HCT116 (cell line): ENCODE measurements around the gene MUCL1. TPM values are rescaled to one million over a fixed set of nuclear protein-coding genes. Genes with fewer than 3 reads are reported as not detected.

ENCODE experiments used
- ATAC-seq: fragments of 200-7000 bp; cut with Tn5 transposase; 2 replicates; pipeline ENCODE4 v1.9.1; 2020; ENCODE audit warnings: mild to moderate bottlenecking, moderate library complexity
- BruUV-seq: library from RNA; stranded (reverse); fragments of 400-500 nt; replicated peaks from 2 replicates; lab custom pipeline; 2021; lab: Mats Ljungman, UMichigan
- CTCF ChIA-PET: fragments of 300-600 bp; sonication (Branson Sonifier 250); formaldehyde crosslinking; loops from one replicate; lab custom pipeline; 2021; ENCODE audit warnings: antibody characterized with exemption; lab: Charles Lee
- POLR2A ChIA-PET: fragments of 300-600, 350-600 bp; sonication (Branson Sonifier 250); formaldehyde crosslinking; loops from one replicate; lab custom pipeline; 2021; ENCODE audit warnings: antibody characterized with exemption; lab: Charles Lee
- RAD21 ChIA-PET, 2 experiments: fragments of 300-600 bp; sonication (Branson Sonifier 250); formaldehyde crosslinking; loops; one replicate each; lab custom pipeline; 2023; ENCODE audit warnings: low total read pairs in 2 of 2; ENCODE audit not compliant: uncharacterized antibody in 2 of 2, unreplicated experiment in 2 of 2, low non-redundant PET in 1 of 2; lab: Charles Lee
- DNase-seq: peaks from one replicate; pipeline ENCODE4 v3.0.0-alpha.2; 2010; ENCODE audit warnings: low read depth, low spot score
- H2AFZ ChIP-seq: fragments of 200-600 bp; shearing (Covaris generic), sonication (generic); 2 replicates; pipeline ENCODE4 v1.6.1; 2017; ENCODE audit warnings: low read depth, mixed run types, mixed read lengths, antibody characterized with exemption, low read length; ENCODE audit not compliant: poor library complexity, severe bottlenecking
- H3K27ac ChIP-seq: 2 replicates; pipeline ENCODE4 v1.5.1; 2012; ENCODE audit warnings: low read depth, low read length
- H3K27me3 ChIP-seq: fragments of 200-600 bp; sonication (generic); 2 replicates; pipeline ENCODE4 v1.6.1; 2016; ENCODE audit warnings: mixed run types, low read length, mixed read lengths; ENCODE audit not compliant: insufficient read depth
- H3K36me3 ChIP-seq, 2 experiments: fragments of 200-500 bp in 1 of 2; fragments of 200-600 bp in 1 of 2; sonication (Bioruptor generic) in 1 of 2; sonication (generic) in 1 of 2; 2 replicates each; pipeline versions ENCODE4 v1.5.1 to v1.6.1; 2014 to 2016; ENCODE audit warnings: low read length in 2 of 2, inconsistent platforms in 1 of 2, mixed read lengths in 1 of 2, mixed run types in 1 of 2; ENCODE audit not compliant: insufficient read depth in 2 of 2, control insufficient read depth in 1 of 2
- H3K4me1 ChIP-seq, 2 experiments: fragments of 200-600 bp in 1 of 2; sonication (generic) in 1 of 2; 2 replicates each; pipeline versions ENCODE4 v1.5.1 to v1.6.1; 2012 to 2017; ENCODE audit warnings: low read length in 2 of 2, inconsistent platforms in 1 of 2, mild to moderate bottlenecking in 1 of 2, mixed read lengths in 1 of 2, mixed run types in 1 of 2, moderate library complexity in 1 of 2; ENCODE audit not compliant: insufficient read depth in 2 of 2, control insufficient read depth in 1 of 2
- H3K4me2 ChIP-seq: fragments of 200-600 bp; sonication (generic); 2 replicates; pipeline ENCODE4 v1.6.1; 2017; ENCODE audit warnings: mixed run types, low read length, mixed read lengths
- H3K4me3 ChIP-seq, 2 experiments: fragments of 200-600 bp in 1 of 2; sonication (generic) in 1 of 2; replicated peaks in 1 of 2; 2 replicates each; pipeline ENCODE4 v1.5.1; 2011 to 2016; ENCODE audit warnings: low read length in 2 of 2, control low read depth in 1 of 2, low read depth in 1 of 2, mild to moderate bottlenecking in 1 of 2, mixed read lengths in 1 of 2, mixed run types in 1 of 2
- H3K79me2 ChIP-seq: fragments of 200-600 bp; sonication (generic); 2 replicates; pipeline ENCODE4 v1.6.1; 2017; ENCODE audit warnings: mild to moderate bottlenecking, mixed run types, low read length, moderate library complexity, mixed read lengths; ENCODE audit not compliant: insufficient read depth
- H3K9ac ChIP-seq: fragments of 200-600 bp; sonication (generic); 2 replicates; pipeline ENCODE4 v1.6.1; 2016; ENCODE audit warnings: low read length, mixed read lengths
- H3K9me2 ChIP-seq: fragments of 200-600 bp; sonication (generic), shearing (Covaris generic); 2 replicates; pipeline ENCODE4 v1.6.1; 2017; ENCODE audit warnings: mixed run types, mild to moderate bottlenecking, moderate library complexity; ENCODE audit not compliant: insufficient read depth
- H3K9me3 ChIP-seq, 2 experiments: fragments of 200-500 bp in 1 of 2; fragments of 200-600 bp in 1 of 2; sonication (Bioruptor generic) in 1 of 2; sonication (generic) in 1 of 2; 2 replicates each; pipeline ENCODE4 v1.6.1; 2014 to 2017; ENCODE audit warnings: low read length in 2 of 2, mixed read lengths in 2 of 2, inconsistent platforms in 1 of 2, low read depth in 1 of 2, mild to moderate bottlenecking in 1 of 2, mixed run types in 1 of 2, moderate library complexity in 1 of 2; ENCODE audit not compliant: control insufficient read depth in 1 of 2, insufficient read depth in 1 of 2
- H4K20me1 ChIP-seq: fragments of 200-600 bp; sonication (generic), shearing (Covaris generic); 2 replicates; pipeline ENCODE4 v1.6.1; 2017; ENCODE audit warnings: mixed run types, mild to moderate bottlenecking, moderate library complexity; ENCODE audit not compliant: insufficient read depth
- ATF3 ChIP-seq: IDR thresholded peaks from 2 replicates; pipeline ENCODE4 v1.6.1; 2012
- CBX3 ChIP-seq: IDR thresholded peaks from 2 replicates; pipeline ENCODE4 v1.6.1; 2012; ENCODE audit warnings: low read depth
- CEBPB ChIP-seq: IDR thresholded peaks from 2 replicates; pipeline ENCODE4 v1.6.1; 2012; ENCODE audit warnings: low read depth
- CTCF ChIP-seq, 3 experiments: fragments of 200-600 bp in 1 of 3; sonication (generic) in 1 of 3; IDR thresholded peaks in 2 of 3; conservative IDR thresholded peaks in 1 of 3; 2 replicates each; pipeline ENCODE4 v1.5.1; 2012 to 2017; ENCODE audit warnings: low read depth in 2 of 3, low read length in 2 of 3, antibody characterized with exemption in 1 of 3, borderline replicate concordance in 1 of 3, control low read depth in 1 of 3, mild to moderate bottlenecking in 1 of 3, mixed read lengths in 1 of 3, mixed run types in 1 of 3, moderate library complexity in 1 of 3; ENCODE audit not compliant: insufficient read depth in 1 of 3
- ELF1 ChIP-seq: IDR thresholded peaks from 2 replicates; pipeline ENCODE4 v1.6.1; 2012; ENCODE audit warnings: low read depth, borderline replicate concordance
- FOSL1 ChIP-seq: IDR thresholded peaks from 2 replicates; pipeline ENCODE4 v1.6.1; 2012; ENCODE audit warnings: low read depth
- JUND ChIP-seq: IDR thresholded peaks from 2 replicates; pipeline ENCODE4 v1.6.1; 2012
- POLR2A ChIP-seq: IDR thresholded peaks from 2 replicates; pipeline ENCODE4 v1.7.0; 2011; ENCODE audit warnings: borderline replicate concordance; ENCODE audit not compliant: insufficient read depth, insufficient read length; ENCODE audit errors: extremely low read depth
- POLR2AphosphoS5 ChIP-seq: IDR thresholded peaks from 2 replicates; pipeline ENCODE4 v1.6.1; 2011; ENCODE audit warnings: mild to moderate bottlenecking, low read depth, low read length, moderate library complexity
- RAD21 ChIP-seq: IDR thresholded peaks from 2 replicates; pipeline ENCODE4 v1.6.1; 2012; ENCODE audit warnings: low read depth, mild to moderate bottlenecking
- SIN3A ChIP-seq: IDR thresholded peaks from 2 replicates; pipeline ENCODE4 v1.6.1; 2012; ENCODE audit warnings: low read depth
- TCF7L2 ChIP-seq: IDR thresholded peaks from 2 replicates; pipeline ENCODE4 v1.7.0; 2011; ENCODE audit warnings: borderline replicate concordance, inconsistent platforms; ENCODE audit not compliant: insufficient read depth, insufficient read length; ENCODE audit errors: extremely low read depth
- ZBTB33 ChIP-seq: IDR thresholded peaks from 2 replicates; pipeline ENCODE4 v1.6.1; 2011; ENCODE audit warnings: mild to moderate bottlenecking, low read length, moderate library complexity; ENCODE audit not compliant: insufficient replicate concordance; ENCODE audit errors: extremely low read depth
- ZNF274 ChIP-seq: fragments of 200-500 bp; sonication (Bioruptor generic); IDR thresholded peaks from 2 replicates; pipeline ENCODE4 v1.6.1; 2014; ENCODE audit warnings: mild to moderate bottlenecking, low read depth, low read length, inconsistent platforms
- intact Hi-C: fragments of 100-400 bp; cut with micrococcal nuclease; formaldehyde crosslinking; loops from 2 replicates; pipeline ENCODE4 v1.10.0; 2022
- total RNA-seq: library from RNA; stranded (reverse); gene quantifications from one replicate; pipeline ENCODE4 v1.2.1, GENCODE V29; 2021; ENCODE audit not compliant: unreplicated experiment

MUCL1 gene
- total RNA-seq, 1 experiment from 2014 or later, result not detected

GRCh38 chr12:54830199-54830598 is 24.1 kb upstream of the MUCL1 start:
- TF ChIP-seq FOSL1, result no peak
- no peak for TF ChIP-seq ZBTB33
- no peak for TF ChIP-seq ATF3

GRCh38 chr12:54831631-54832030 is 22.7 kb upstream of the MUCL1 start:
- no peak overlapping the region for H3K4me2 ChIP-seq
- no peaks in the 10 kb centered on the region for H3K4me1 ChIP-seq
- TF ChIP-seq SIN3A (no peak), ZBTB33 (no peak), RAD21 (no peak), CBX3 (no peak), TCF7L2 (no peak), CEBPB (no peak), POLR2AphosphoS5 (no peak), ZNF274 (no peak), POLR2A (no peak), CTCF (IDR thresholded peaks at IDR 0.05 in 2 of 3, conservative IDR thresholded peaks at IDR 0.05 in 1 of 3; ENCODE audit: borderline replicate concordance in 1 of 3, insufficient read depth in 1 of 3, low read depth in 2 of 3, low read length in 2 of 3) (no peak), JUND (no peak), ELF1 (no peak)
- POLR2A ChIA-PET, result no interaction called here
- CTCF ChIA-PET, result interaction anchor here (1.4 kb wide), 1 partner anchor 72 kb away, joined by 4 read pairs; no protein-coding TSS in a partner anchor
- H3K79me2 ChIP-seq, result no peaks in the 10 kb centered on the region
- RAD21 ChIA-PET, result no interaction called here
- intact Hi-C loops, result no loop called here
- no peaks in the 10 kb centered on the region for H3K9me2 ChIP-seq
- H4K20me1 ChIP-seq, result no peaks in the 10 kb centered on the region
- no peak overlapping the region for H2AFZ ChIP-seq
- H3K9ac ChIP-seq, result no peak overlapping the region
- DNase-seq (no peak), ATAC-seq (no peak)
- H3K36me3 ChIP-seq, result no peaks in the 10 kb centered on the region
- H3K4me3 ChIP-seq, result no peak overlapping the region
- no peak overlapping the region for H3K27ac ChIP-seq
- H3K27me3 ChIP-seq, result peaks cover 21% of the 10 kb centered on the region
- BruUV-seq, result no TSS peak
- H3K9me3 ChIP-seq, result no peaks in the 10 kb centered on the region

More at GRCh38 chr12:54830199-54830598, 24.1 kb upstream of the MUCL1 start:
- no peaks in the 10 kb centered on the region for H4K20me1 ChIP-seq
- no peaks in the 10 kb centered on the region for H3K79me2 ChIP-seq
- intact Hi-C loops, result no loop called here
- H3K4me1 ChIP-seq, result no peaks in the 10 kb centered on the region
- no TSS peak for BruUV-seq
- H3K36me3 ChIP-seq, result no peaks in the 10 kb centered on the region
- H3K27me3 ChIP-seq, result peaks cover 12% of the 10 kb centered on the region
- no peak overlapping the region for H3K4me2 ChIP-seq
- no peak overlapping the region for H3K9ac ChIP-seq
- no peaks in the 10 kb centered on the region for H3K9me3 ChIP-seq
- H2AFZ ChIP-seq, result no peak overlapping the region
- no peaks in the 10 kb centered on the region for H3K9me2 ChIP-seq
- CTCF ChIA-PET, result no interaction called here
- ATAC-seq (no peak), DNase-seq (no peak)
- H3K27ac ChIP-seq, result no peak overlapping the region
- H3K4me3 ChIP-seq, result no peak overlapping the region
- POLR2A ChIA-PET, result no interaction called here
- RAD21 ChIA-PET, result no interaction called here
